PFSK-1 (cell line): ENCODE measurements around the gene CCDC136.

Source experiments
- SIN3A ChIP-seq: IDR thresholded peaks from 2 replicates; pipeline ENCODE4 v1.6.1; 2012; ENCODE audit warnings: mild to moderate bottlenecking, low read length, moderate library complexity, borderline replicate concordance; ENCODE audit not compliant: insufficient read depth
- TF ChIP-seq, protein P1 (sequence below), 2 experiments: IDR thresholded peaks; 2 replicates each; pipeline versions ENCODE4 v1.6.1 to v1.8.0; 2011 to 2012; ENCODE audit warnings: low read depth in 2 of 2, low read length in 2 of 2, control low read depth in 1 of 2, inconsistent platforms in 1 of 2, mild to moderate bottlenecking in 1 of 2, moderate library complexity in 1 of 2; ENCODE audit not compliant: insufficient read depth in 1 of 2

GRCh38 chr7:128869944-128870285, 78.1 kb downstream of the CCDC136 start:
- no peak for TF ChIP-seq SIN3A
- TF ChIP-seq, protein P1, sequence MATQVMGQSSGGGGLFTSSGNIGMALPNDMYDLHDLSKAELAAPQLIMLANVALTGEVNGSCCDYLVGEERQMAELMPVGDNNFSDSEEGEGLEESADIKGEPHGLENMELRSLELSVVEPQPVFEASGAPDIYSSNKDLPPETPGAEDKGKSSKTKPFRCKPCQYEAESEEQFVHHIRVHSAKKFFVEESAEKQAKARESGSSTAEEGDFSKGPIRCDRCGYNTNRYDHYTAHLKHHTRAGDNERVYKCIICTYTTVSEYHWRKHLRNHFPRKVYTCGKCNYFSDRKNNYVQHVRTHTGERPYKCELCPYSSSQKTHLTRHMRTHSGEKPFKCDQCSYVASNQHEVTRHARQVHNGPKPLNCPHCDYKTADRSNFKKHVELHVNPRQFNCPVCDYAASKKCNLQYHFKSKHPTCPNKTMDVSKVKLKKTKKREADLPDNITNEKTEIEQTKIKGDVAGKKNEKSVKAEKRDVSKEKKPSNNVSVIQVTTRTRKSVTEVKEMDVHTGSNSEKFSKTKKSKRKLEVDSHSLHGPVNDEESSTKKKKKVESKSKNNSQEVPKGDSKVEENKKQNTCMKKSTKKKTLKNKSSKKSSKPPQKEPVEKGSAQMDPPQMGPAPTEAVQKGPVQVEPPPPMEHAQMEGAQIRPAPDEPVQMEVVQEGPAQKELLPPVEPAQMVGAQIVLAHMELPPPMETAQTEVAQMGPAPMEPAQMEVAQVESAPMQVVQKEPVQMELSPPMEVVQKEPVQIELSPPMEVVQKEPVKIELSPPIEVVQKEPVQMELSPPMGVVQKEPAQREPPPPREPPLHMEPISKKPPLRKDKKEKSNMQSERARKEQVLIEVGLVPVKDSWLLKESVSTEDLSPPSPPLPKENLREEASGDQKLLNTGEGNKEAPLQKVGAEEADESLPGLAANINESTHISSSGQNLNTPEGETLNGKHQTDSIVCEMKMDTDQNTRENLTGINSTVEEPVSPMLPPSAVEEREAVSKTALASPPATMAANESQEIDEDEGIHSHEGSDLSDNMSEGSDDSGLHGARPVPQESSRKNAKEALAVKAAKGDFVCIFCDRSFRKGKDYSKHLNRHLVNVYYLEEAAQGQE (IDR thresholded peaks at IDR 0.05; ENCODE audit: insufficient read depth in 1 of 2, low read depth in 2 of 2, low read length in 2 of 2): no peak
